Thoracic aorta (tissue), 2 donors: ENCODE data around the gene DIRAS3. TPM values are rescaled to one million over a fixed set of nuclear protein-coding genes. Genes with fewer than 3 reads are reported as not detected.

Experiments
- ATAC-seq: fragments of 150-250 bp; one replicate; pipeline ENCODE4 v1.8.0; 2017; ENCODE audit warnings: low read depth; ENCODE audit not compliant: insufficient number of reproducible peaks, low FRiP score
- DNase-seq: peaks from one replicate; pipeline ENCODE4 v3.0.0-alpha.2; 2020; ENCODE audit warnings: low spot score
- H3K27ac ChIP-seq, 2 donors: fragments of 200-600 bp; sonication (generic); 1 replicate in 1 of 2; 2 replicates in 1 of 2; pipeline ENCODE4 v1.5.1; 2016; ENCODE audit warnings: mild to moderate bottlenecking in 2 of 2, moderate library complexity in 2 of 2
- H3K27me3 ChIP-seq: fragments of 200-600 bp; sonication (generic); replicated peaks from 2 replicates; pipeline ENCODE4 v1.6.0; 2016; ENCODE audit warnings: mild to moderate bottlenecking; ENCODE audit not compliant: insufficient read depth
- H3K36me3 ChIP-seq: fragments of 200-600 bp; sonication (generic); one replicate; pipeline ENCODE4 v1.5.1; 2016
- H3K4me1 ChIP-seq, 2 donors: fragments of 200-600 bp; sonication (generic); 1 replicate in 1 of 2; 2 replicates in 1 of 2; pipeline versions ENCODE4 v1.5.1 to v1.6.0; 2016; ENCODE audit warnings: low read depth in 2 of 2, mild to moderate bottlenecking in 1 of 2; ENCODE audit not compliant: control insufficient read depth in 1 of 2
- H3K4me3 ChIP-seq: fragments of 200-600 bp; sonication (generic); 2 replicates; pipeline ENCODE4 v1.5.1; 2016; ENCODE audit warnings: mild to moderate bottlenecking
- H3K9me3 ChIP-seq: fragments of 200-600 bp; sonication (generic); 2 replicates; pipeline ENCODE4 v1.5.1; 2016
- total RNA-seq, 2 donors: library from RNA; depleted of rRNA; stranded (reverse); fragments of >200 nt; gene quantifications; one replicate each; pipeline versions ENCODE4 v1.1.0 to v1.2.3, GENCODE V29; 2016
- TF ChIP-seq, protein P1 (sequence below): fragments of 200-600 bp; sonication (generic); IDR thresholded peaks from one replicate; pipeline ENCODE4 v1.5.1; 2019; ENCODE audit warnings: antibody characterized with exemption

The DIRAS3 gene, protein sequence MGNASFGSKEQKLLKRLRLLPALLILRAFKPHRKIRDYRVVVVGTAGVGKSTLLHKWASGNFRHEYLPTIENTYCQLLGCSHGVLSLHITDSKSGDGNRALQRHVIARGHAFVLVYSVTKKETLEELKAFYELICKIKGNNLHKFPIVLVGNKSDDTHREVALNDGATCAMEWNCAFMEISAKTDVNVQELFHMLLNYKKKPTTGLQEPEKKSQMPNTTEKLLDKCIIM
- 1 to 10 TPM in 1 of 2 donors, not detected in 1; 4.6 TPM for total RNA-seq

DNA sequence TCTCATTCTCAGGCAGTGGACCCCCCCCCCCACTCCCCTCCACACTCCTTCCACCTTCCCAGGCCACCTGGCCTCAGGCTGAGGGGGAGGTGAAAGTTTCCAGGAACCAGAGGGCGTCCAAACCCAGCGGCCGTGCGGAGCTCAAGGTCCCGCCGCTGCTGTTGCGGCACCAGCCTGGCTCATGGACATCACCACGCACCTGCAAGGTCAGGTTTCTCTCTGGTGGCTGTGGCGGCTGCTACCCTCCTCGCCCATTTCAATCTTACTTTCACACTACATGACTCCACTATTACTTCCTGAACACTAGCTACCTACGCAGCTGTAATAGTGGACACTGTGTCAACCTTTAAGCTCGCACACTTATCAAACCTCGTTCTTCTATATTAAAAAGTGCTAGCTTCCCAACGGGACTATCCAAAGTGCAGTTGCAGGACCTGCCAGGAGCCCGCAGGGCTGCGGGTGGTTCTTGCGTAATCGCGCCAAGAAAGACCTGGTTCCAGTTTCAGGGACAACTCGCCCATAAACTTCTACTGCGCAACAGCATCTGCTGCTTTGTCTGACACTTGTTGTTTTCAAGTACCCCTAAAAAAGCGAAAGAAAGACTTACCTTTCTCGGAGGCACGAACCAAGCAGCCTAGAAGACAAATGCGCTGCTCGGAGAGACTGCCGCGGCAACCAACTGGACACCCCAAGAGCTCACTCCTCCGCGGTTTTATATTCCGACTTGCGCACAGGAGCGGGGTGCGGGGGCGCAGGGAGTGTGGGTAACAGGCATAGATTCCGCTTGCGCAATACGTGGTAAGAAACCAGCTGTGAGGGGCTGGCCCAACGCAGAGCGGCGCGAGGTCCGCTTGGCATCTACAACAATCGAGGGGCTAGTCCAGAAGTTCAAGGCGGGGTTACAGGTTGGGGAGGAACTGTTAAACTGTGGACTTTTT, at the start of gene DIRAS3:
Gene DIRAS3, minus strand, starts transcription at position 687 of the 938 bp plus-strand sequence. CDS start 3,330 bp downstream, outside the sequence.
- Histone ChIP-seq H3K27me3 (no peaks in the 10 kb centered on the region), H3K9me3 (no peaks in the 10 kb centered on the region), H3K27ac (no peak within 1 kb of the TSS), H3K4me3 (peak within 1 kb of the TSS; percentile 69), H3K36me3 (no peaks in the 10 kb centered on the region), H3K4me1 (no peaks in the 10 kb centered on the region)
- no peak for ATAC-seq
- DNase-seq: no peak
- TF ChIP-seq, protein P1, sequence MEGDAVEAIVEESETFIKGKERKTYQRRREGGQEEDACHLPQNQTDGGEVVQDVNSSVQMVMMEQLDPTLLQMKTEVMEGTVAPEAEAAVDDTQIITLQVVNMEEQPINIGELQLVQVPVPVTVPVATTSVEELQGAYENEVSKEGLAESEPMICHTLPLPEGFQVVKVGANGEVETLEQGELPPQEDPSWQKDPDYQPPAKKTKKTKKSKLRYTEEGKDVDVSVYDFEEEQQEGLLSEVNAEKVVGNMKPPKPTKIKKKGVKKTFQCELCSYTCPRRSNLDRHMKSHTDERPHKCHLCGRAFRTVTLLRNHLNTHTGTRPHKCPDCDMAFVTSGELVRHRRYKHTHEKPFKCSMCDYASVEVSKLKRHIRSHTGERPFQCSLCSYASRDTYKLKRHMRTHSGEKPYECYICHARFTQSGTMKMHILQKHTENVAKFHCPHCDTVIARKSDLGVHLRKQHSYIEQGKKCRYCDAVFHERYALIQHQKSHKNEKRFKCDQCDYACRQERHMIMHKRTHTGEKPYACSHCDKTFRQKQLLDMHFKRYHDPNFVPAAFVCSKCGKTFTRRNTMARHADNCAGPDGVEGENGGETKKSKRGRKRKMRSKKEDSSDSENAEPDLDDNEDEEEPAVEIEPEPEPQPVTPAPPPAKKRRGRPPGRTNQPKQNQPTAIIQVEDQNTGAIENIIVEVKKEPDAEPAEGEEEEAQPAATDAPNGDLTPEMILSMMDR: no peak

DNA sequence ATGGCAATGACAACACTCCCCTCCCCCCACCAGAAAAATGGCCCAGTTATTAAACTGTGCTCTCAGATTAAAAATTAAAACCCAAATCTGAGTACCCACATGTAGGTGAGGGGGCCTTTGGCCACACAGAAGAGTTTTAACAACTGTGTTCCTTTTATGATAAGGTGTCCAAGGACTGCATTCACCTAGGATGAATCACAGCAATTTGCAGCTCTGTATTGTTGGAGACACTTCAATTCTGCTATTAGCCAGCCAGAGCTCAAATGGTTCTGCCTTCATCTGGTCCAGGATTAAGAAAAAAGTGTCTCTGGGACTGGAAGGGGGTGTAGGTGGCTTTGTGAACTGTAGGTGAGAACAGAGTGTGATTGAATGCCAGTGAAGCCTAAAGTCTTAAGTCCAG, 43.3 kb upstream of the DIRAS3 start:
- Histone ChIP-seq H3K36me3 (peaks cover 2% of the 10 kb centered on the region), H3K27ac (no peak overlapping the region), H3K4me3 (no peak overlapping the region), H3K27me3 (no peaks in the 10 kb centered on the region), H3K9me3 (no peaks in the 10 kb centered on the region), H3K4me1 (no peaks in the 10 kb centered on the region)
- ATAC-seq (no peak), DNase-seq (no peak)
- TF ChIP-seq, protein P1: no peak

DNA sequence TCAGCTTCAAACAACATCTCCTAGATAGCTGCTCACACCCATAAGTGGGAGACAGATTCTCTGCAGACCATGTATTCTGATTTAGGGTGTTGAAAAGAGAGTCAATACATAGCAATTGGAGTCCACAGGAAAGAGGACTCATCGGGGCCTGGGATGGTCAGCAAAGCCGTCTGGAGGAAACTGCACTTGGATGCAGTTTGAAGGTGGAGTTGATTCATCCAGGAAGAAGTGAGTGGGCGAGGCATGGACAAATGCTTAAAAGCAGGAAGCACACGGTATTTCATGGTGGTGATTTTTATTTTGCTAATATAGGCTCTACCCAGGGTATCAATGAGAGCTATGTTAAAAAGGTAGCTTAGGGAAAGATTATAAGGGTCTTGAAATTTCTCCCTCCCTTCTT, 36.8 kb upstream of the DIRAS3 start:
- TF ChIP-seq, protein P1: no peak
- Histone ChIP-seq H3K36me3 (no peaks in the 10 kb centered on the region), H3K4me3 (no peak overlapping the region), H3K4me1 (no peaks in the 10 kb centered on the region), H3K27me3 (no peaks in the 10 kb centered on the region), H3K27ac (no peak overlapping the region), H3K9me3 (no peaks in the 10 kb centered on the region)
- ATAC-seq (no peak), DNase-seq (no peak)

DNA sequence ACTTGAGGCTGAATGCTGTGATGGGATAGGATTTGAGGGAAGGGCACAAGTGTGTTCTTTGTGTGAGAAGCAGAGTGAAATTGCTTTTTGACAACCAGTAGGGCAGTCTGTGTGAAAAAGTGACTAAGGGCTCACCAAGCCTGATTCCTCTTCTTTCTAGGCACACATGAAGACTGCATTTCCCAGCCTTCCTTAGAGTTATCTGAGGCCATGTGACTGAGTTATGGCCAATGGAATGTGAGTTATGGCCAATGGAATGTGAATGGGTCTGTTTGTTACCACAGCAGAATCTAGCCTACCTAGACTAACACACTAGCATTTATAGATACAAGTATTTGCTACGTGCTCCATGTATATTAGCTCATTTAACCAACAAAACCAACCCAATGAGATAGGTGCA, 35.3 kb upstream of the DIRAS3 start:
- no peak overlapping the region for H3K27ac ChIP-seq
- TF ChIP-seq, protein P1: no peak
- H3K4me1 ChIP-seq: no peaks in the 10 kb centered on the region
- no peaks in the 10 kb centered on the region for H3K9me3 ChIP-seq
- no peak overlapping the region for H3K4me3 ChIP-seq
- no peak for DNase-seq
- no peaks in the 10 kb centered on the region for H3K36me3 ChIP-seq
- ATAC-seq: no peak
- no peaks in the 10 kb centered on the region for H3K27me3 ChIP-seq

DNA sequence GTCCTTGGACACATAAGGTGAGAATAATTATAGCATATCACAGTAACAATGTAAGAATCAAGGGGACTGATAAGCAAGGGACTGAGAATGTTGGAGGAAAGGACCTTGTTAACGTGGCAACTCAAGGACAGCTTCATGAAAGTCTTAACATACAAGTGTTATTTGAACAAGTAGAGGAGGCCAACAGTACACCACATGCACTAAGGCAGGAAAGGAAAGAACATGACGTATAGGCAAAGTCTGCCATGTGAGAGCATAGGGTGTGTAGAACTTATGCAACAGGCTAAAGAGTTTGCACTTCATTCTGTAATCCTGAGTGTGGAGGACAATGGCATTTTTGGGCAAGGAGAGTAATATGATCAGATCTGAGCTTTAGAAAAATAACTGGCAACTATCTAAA, 33.3 kb upstream of the DIRAS3 start:
- Histone ChIP-seq H3K9me3 (no peaks in the 10 kb centered on the region), H3K4me1 (no peaks in the 10 kb centered on the region), H3K27me3 (no peaks in the 10 kb centered on the region), H3K4me3 (no peak overlapping the region), H3K27ac (no peak overlapping the region), H3K36me3 (no peaks in the 10 kb centered on the region)
- DNase-seq (no peak), ATAC-seq (no peak)
- TF ChIP-seq, protein P1: no peak
